Activated CD4-positive, CD25-positive, alpha-beta regulatory T cell treated with anti-CD3 and anti-CD28 coated beads, Interleukin-2, amount 50 U/mL, for 72 hours (primary cell): ENCODE data around the gene STYXL2.

Experiments used
- DNase-seq: peaks from one replicate; pipeline ENCODE4 v3.0.0; 2021

Gene STYXL2

DNA sequence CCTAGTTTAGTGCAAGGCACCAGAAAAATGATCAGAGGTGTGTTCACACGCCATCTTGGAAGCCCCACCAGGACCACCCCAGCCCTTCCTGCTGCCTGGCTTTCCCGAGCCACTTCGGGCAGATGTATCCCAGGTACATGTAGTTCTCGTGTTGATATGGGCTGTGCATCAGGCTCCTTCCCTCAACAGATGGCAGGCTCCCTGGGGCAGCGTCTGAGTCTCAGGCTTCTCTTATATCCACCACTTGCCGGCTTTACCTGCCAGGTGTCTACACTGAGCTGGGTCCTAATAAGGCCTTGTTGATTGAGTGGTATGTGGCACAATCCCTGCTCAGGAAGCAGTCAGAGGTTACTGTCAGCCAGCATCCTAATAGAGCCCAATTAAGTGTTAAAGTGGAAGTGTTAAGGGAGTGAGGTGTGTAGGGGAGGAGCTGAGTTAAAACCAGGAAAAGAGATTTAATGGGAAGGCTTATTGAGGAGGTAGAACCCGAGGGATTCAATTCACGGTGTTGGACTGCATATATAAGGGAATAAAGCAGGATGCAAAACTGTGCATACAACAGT lies 12.2 kb upstream of the STYXL2 start:
- no peak for DNase-seq

DNA sequence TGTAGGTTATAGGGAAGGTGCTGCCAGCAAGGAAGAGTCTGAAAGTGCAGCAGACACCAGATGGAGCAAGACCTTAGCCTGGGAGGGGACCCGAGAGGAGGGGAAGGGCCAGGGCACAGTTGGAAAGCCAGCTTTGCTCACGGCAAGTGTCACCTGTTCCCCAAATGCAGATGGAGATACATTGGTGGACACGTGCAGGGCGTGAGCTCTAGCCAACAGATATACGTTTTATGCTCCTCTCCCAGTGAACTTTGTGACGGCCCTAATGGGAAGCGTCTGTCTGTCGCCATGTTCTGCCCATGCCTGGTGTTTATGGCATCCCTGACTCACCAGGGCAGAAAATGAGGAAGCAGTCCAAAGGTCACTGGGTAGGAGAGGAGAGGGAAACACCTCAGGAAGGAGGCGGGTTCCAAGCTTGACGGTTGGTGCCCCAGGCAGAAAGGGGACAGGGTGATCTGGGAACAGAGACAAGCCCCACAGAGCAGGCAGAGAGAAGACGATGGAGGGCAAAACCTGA lies 11.3 kb upstream of the STYXL2 start:
- no peak for DNase-seq

DNA sequence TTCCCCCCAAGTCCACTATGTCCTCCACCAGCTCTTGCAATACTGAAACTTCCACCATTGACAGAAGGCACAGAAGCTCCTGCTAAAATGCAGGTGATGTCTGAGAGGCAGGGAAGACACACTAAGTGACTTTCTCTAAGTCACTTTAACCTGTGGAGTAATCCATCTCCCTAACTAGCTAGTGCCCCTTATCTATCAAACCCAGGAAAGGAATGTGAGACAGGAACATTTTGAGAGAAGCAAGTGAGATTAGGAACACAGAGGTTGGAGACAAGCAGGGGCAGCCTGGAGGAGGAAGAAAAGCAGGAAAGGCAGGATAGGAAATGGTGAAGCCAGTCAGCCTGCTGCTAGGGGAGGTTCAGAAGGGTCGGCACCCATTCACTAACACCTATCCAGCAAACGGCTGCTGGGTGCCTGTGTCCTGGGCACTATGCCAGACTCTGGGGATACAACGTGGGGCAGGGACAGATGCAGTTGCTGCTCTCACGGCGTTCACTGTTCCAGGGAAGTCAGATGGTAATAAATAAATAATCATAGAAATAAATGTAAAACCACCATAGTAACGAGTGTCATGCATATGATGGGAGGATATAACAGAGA lies 10.7 kb upstream of the STYXL2 start:
- DNase-seq, result no peak

DNA sequence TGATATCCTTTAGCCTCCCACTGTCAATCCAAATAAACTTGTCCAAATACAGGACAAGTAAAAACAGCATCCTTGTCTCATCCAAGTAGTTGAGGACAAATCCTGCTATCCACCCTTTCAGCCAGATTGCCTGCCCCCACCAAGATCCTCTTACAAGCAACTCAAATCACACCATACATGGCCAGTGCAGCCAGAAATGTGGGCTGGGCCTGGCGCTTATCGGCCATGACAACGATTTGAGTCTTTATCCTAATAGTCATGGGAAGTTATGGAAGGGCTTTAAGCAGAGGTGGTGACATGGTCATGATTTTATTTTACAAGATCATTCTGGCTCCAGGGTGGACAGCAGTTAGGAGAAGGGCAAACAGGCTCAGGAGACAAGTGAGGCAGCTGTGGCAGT lies 10.0 kb upstream of the STYXL2 start:
- DNase-seq, result no peak

DNA sequence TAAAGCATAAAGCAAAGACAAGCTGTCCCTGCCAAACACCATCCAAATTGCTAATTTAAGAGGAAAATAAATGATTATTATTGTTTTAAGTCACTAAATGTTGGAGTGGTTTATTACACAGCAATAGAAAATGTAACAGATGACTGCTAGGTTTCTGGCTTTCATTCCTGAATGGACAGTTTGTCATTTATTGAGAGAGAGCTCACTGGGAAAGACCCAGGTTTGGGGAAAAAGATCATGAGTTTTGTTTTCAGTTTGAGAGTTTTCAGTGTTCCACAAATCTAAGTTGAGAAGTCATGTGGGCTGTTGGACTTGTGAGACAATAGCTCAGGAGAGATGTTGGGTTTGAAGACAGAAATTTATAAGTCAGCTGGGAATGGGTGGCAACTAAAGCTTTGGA lies 9.1 kb upstream of the STYXL2 start:
- DNase-seq, result no peak

DNA sequence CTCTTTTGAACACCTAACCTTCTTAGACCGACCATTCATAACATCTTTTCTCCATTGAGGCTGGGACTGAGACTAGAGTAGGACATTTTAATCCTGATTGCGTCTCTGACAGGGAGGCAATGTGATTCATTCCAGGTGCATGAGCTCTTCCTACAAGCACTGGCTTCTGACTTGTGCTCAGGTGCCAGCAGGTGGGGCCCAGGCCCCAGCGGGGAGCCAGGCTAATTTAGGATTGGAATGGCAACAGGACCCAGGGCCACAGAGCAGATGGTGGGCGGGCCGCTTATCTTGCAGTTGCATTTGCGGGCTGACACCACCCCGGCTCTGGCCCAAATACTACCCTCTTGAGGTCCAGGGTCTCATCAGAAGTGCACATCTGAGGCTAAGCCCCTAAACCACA lies 7.8 kb upstream of the STYXL2 start:
- no peak for DNase-seq

DNA sequence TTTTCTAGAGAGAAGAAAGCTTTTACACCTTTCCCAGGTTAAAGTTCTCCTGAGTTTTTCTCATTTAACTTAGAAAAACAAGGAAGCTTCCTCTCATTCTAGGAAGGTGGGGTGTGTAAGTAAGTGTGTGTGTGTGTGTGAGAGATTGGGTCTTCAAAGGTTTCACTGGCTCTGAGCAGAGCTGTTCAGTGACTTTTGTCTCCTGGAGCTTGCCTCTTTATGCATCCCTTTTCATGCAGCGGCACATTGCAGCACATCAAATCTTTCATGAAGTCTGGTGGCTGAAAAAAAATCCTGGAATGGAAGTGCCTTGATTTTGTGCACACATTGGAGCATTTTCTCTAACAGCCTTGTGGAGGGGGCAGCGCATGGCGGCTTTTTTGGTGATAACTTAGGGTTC lies 7.1 kb upstream of the STYXL2 start:
- DNase-seq, result no peak

DNA sequence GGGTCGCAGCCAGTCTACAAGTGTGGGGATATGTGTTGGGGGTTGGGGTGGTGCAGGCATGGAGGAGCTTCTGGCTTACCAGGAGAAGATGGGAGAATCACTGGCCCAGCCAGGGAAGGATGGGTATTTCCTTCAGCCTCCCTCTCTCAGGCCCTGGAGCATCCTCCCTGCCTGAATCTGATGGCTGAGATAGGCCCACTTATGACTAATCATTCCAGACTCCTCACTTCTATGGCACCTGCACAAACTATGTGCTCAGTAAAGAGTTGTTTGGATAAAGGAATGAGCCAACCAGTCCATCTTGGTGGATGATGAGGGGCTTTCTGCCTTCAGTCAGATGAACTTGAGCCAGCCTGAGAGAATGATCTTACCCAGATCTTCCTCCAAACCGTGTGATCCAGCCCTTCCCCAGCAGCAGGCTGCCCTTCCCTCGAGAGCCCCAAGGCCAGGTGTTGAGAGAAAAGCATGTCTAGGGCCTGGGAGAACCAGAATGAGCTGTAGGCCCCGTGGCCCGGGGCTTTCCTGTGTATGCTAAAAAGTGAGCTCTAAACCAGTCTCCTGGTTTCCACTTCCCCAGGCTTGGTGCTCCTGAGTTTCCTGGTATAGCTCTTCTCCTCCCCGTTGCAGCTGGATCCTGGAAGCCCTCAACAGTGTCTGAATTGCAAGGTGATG lies 5.0 kb upstream of the STYXL2 start:
- DNase-seq, result no peak

DNA sequence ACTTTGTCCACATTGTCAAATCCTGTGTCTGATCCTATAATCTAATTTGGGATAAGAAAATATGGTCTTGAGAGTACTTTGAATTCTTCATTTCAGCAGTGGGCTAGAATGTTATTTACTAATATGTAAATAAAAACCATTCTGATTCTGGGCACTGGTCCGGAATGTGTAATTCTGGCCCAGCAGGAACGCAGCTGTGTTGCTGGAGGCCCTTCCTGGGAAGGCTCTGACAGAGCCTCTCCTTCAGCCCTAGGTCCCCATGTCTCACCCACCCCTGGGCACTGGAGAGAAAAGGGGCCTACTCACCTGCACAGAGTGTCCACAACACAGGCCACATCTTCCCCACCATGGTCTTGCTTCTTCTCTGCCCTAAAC lies 3.9 kb upstream of the STYXL2 start:
- DNase-seq, result no peak

DNA sequence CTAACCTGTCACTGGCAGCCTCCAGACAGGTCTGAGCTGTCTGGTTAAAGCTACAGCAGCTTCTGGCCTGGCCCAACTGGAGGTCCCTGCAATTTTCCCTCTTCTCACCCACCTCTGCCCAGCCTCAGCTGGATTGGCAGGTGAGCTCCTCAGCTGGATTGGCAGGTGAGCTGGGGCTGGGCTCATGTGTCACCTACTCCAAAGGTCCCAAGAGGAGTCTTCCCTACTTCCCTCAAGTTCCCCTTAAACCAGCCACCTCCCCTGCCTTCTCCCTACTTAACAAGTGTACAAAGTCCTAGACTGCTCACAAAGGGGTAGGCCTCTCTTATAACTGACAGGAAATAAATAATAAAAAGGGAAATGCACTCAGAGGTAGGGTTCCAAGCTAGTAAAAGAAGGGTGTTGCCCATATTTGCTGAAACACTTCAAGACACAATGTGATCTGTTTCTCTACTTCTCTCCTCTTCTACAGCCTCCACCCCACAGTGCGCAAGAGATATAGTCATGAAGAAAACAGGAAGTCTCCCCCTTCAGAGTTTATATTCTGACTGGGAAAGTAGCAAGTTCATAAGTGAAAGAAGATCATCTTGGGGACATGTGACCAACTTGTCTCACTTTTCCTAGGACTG lies 3.4 kb upstream of the STYXL2 start, which contains the start of gene GPA33:
TSS of gene GPA33 (minus strand) at position 64 of the 629 bp plus-strand sequence. CDS start 90 bp downstream, outside the sequence.
- no peak for DNase-seq

DNA sequence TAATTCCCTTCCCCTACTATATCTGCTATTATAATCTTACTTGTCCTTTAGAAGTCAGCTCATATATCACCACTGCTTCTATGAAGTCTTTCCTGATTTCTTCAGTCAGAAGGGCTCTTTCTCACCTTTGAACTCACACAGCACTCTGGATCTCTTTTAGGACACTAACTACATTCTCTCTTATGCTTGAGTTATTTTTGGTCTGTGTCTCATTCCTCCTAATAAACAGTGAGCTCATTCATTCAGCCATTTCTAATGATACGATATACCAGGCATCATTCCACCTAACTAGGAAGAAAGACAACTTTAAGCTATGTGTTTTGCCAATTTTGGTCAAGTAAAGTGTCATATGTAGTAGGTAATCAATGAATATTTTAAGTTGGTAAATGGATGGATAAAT lies 1.2 kb upstream of the STYXL2 start:
- no peak for DNase-seq

DNA sequence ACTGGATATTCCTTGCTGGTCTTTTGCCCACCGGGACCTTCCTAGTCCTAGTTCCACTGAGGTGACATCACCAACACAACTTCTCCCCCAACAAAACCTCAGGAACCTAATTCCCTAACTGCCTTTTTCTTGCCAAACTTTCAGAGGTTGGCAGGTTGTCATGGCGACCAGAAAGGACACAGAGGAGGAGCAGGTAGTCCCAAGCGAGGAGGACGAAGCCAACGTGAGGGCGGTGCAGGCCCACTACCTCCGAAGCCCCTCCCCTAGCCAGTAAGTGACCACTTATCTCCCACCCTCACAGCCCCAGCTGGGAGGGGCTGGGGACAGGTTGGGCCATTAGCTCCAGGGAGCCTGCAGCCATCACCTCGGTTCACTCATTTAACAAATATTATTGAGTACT lies 815 bp downstream of the STYXL2 start:
- DNase-seq, result no peak

DNA sequence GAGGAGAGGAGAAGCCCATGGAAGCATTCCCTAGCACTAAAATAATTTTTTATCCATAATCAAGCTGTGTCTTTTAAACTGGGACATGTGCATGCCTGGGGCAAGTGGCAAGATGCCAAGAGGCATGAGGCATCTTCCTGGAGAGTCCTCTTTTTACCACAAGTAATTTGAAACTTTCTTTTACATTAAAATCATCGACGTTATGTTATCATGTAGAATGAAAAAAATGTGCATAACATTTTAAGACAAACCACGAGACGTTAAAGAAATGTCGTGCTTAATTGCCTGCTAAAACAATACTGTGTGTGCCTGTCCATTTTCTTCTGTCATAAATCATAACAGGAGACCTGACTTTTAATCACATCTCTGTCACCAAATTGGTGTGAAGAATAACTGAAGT lies 1.5 kb downstream of the STYXL2 start:
- DNase-seq, result no peak

DNA sequence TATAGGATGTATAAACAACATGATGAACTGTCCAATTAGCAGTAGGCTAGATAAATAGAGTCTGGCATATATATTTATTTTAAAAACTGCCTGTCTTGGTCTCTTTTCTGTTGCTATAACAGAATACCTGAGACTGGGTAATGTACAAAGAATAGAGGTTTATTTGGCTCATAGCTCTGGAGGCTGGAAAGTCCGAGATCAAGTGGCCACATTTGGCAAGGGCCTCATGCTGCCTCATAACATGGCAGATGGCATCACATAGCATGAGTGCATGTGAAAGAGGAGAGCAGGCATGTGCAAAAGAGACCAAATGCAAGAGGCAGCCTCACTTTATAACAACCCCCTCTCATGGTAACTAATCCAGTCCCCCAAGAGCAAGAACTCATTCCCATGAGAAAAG lies 6.0 kb downstream of the STYXL2 start:
- DNase-seq, result no peak

DNA sequence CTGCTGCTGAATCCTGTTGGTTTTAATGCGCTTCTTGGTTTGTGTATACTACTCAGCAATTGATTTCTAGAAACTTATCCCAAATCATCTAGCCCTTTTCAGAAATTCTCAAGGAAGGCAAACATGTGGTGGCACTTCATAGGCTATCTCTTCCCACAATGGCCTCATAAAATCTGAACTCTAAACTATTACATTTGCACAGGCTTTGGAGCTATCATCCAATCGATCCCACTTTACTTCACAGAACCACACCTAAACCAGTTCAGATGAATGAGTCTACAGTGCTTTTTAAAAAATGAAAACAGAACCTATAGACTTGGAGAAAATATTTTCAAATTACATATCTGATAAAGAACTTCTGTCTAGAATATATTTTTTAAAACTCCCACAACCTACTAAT lies 6.9 kb downstream of the STYXL2 start:
- DNase-seq, result no peak

DNA sequence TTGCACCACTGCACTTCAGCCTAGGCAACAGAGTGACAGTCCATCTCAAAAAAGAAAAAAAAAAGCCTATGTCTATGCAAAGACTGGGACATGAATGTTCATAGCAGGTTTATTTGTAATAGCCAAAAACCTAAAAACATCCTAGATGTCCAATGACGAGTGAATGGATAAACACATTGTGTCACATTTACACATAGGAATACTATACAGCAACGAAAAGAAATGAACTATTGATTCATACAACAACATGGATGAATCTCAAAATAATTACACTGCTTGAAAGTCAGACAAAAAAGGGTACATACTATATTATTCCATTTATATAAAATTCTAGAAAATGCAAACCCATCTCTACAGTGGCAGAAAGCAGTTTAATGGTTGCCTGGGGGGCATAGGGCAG lies 7.9 kb downstream of the STYXL2 start:
- no peak for DNase-seq

DNA sequence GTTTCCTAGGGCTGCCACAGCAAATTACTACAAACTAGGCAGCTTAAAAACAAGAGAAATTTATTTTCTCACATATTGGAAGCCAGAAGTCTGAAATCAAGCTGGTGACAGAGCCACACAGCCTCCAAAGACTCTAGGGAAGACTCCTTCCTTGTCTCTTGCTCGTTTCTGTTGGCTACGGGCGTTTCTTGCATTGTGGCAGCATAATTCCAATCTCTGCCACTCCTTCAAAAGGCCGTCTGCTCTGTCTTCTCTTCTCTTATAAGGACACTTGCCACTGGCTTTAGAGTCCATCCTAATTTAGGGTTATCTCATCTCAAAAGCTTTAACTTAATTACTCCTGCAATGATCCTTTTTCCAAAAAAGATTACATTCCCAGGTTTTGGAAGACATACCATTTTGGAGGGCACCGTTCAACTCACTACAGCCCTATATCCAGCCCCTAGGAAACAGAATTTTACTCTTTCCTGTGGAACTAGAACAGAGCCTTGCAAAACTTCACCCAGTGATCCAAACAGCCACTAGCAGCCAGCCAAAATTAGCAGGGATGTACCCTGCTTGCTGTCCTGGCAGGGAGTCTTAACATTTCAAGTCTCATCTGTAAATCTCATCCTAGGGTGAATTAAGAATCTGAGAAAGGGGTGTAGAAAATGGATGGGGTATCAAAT lies 9.2 kb downstream of the STYXL2 start:
- DNase-seq, result no peak

DNA sequence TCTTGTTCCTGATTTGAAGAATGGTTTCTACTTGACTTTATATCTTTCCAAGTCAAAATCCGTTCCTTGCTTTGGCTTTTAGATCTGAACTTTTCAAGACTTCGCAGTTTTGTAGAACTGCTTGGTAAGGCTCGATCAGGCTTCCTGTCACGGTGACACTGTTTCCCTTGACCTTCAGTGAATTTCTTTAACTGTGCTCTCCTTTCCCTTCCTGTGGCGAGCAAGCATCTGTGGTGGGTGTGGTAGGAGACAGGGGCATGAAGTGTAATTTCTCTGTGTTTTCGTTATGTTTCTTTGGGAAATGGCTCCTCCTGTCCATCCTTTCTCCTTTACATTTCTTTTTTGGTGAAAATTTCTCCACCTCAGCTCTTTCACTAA lies 10.4 kb downstream of the STYXL2 start:
- DNase-seq, result no peak

DNA sequence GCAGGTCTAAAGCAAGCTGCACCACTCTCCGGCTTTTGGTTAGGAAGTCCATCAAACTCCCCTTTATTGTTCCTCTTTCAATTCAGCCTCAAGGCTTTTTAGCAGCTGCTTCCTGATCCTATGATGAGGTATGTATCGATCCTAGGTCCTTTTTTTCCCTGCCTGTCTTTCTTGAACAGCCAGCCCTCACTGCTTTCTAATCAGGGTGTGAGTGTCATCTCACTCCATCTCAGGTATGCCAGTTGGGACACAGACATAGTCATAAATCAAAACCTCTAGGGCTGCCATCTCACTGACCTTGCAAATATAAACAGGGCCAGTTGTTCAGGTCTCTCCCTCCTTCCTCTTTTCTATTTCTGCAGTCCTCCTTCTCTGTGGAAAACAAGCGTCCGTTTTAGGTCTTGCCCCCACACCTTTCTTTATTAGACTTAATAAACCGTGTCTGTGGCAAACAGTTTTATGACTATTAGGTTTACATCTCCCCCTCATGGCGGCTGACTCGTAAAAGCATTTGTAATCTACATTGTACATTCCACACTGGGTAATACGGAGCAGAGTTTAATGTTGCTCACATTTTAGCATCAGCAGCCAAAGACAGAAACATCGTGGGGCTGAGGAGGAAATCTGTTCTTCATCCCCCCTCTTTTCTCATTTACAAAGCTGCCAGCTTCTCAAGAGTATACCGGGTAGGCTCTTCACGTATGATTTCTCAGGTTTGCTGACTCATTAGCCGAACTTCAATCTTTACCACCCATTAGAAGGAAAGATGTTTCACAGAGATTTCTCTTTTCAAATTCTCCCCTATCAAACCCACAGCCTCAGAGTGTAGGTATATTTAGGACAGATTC lies 11.6 kb downstream of the STYXL2 start:
- no peak for DNase-seq

DNA sequence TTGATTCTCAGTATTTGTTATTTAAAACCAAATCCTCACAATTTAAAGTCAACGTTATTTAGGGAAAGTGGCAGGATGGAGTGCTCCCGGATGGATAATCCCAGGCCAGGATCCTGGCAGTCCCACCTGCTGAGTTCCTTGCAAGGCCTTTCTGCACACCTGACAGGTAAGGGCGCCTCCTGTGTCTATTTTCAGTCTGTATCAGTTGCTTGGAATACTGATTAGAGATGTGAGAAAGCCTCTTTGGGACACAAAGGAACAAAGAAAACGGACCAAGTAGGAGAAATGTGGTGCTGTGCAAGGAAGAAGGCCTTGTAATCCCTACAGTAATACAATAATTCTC lies 12.2 kb downstream of the STYXL2 start:
- DNase-seq, result no peak

DNA sequence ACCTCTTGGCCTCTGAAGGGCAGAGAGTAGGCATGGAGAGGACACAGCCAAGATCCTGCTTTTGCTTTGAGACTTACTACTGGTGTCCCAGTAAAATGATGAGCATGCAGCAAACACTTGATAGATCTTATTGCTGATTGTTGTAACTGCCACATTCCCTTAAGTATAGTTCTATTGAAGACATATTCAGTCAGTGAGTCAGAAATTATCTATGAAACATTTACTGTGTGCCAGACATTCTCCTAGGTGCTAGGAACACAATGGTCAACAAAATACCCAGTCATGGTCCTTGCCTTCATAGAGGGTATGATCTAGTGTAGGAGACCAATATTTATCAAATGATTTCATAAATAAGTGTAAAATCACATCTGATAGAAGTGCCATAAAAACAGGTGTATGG lies 13.6 kb downstream of the STYXL2 start:
- DNase-seq, result no peak

DNA sequence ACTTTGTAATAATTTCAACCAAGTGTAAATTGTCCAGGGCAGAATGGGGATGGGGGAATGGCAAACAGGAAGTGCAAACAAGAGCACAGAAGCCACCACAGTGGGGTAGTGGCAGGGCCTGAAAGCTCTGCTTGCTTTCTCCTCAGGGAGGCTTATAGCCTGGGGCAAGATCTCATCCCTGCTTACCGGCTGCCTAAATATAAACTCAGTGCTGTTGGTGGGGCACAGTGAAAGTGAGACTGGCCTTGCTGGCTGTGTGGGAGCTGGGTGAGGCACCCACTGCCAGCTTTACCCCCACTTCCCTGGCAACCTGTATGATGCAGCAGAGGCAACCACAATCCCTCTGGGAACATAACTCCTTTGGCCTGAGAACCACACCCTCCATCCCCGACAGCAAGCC lies 15.2 kb downstream of the STYXL2 start:
- no peak for DNase-seq

DNA sequence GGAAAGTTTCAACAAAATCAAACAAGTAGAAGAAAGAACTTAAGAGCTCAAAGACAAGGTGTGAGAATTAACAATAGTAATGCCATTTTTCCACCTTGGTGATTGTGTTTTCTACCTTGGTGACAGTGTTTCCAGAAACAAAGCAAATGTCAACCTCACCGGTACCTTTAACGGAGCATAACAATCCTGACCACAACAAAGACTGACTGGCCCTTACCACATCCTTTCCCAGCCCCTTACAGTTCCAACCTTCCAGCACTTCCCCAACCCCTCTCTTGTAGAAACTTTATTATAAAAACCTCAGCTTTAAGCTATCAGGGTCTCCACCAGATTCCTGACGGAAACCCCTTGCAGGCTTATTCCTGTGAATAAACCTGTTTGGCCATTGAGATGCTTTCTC lies 16.7 kb downstream of the STYXL2 start:
- DNase-seq, result no peak
